ENCODE data around the gene DPP6. TPM values are rescaled to one million over a fixed set of nuclear protein-coding genes. Genes with fewer than 3 reads are reported as not detected.

DPP6 gene
- total and polyA plus RNA-seq, 11 donors, result 0.05 to 2.9 (median 0.11) TPM; not detected in 3

DNA sequence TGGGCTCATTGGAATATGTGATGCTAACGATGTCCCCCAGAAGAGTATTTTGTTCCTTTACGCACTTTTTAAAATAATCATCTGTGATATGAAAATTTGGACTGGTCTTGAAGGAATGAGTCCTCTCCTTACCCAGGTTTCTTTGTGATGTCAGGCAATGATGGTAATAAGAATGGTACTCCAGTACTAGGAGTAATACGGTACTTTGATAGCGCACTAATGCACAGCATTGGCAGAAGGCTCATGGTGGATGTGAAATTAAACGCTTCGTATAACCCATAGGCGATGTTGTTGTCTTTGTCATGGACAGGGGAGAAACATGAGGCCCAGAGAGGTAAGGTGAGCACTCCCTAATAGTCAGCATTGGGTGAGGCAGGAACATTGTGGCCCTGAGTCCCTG lies 125.4 kb downstream of the DPP6 start:
- WGBS, 4 donors, result 84 to 86% (median 85%) methylated on average over 7 of the region's 7 CpGs
- no peak overlapping the region for H3K27ac ChIP-seq
- no peaks in the 10 kb centered on the region for H3K36me3 ChIP-seq

GRCh38 chr7:154178895-154179294 lies 126.7 kb downstream of the DPP6 start:
- Histone ChIP-seq H3K4me1 (no peaks in the 10 kb centered on the region), H3K27me3 (peaks cover 0 to 17% (median 5%) of the 10 kb centered on the region in 9 donors), H3K9me3 (no peaks in the 10 kb centered on the region), H3K27ac (no peak overlapping the region), H3K36me3 (no peaks in the 10 kb centered on the region), H3K4me3 (no peak overlapping the region)
- intact Hi-C loops (cut with DNase I), result no loop called here
- DNase-seq (no peak), ATAC-seq (no peak)
- TF ChIP-seq CTCF (IDR thresholded peaks at IDR 0.05) (no peak), POLR2A (IDR thresholded peaks at IDR 0.05) (no peak)

More for the DNA sequence above, 125.4 kb downstream of the DPP6 start:
- Histone ChIP-seq H3K9me3 (no peaks in the 10 kb centered on the region), H3K27me3 (peaks cover 0 to 5% (median 0%) of the 10 kb centered on the region in 9 donors), H3K4me1 (no peaks in the 10 kb centered on the region), H3K4me3 (no peak overlapping the region)
- DNase-seq (no peak), ATAC-seq (no peak)
- no peak for TF ChIP-seq CTCF (IDR thresholded peaks at IDR 0.05)
- TF ChIP-seq POLR2A (IDR thresholded peaks at IDR 0.05), result no peak
- intact Hi-C loops (cut with DNase I), result no loop called here

DNA sequence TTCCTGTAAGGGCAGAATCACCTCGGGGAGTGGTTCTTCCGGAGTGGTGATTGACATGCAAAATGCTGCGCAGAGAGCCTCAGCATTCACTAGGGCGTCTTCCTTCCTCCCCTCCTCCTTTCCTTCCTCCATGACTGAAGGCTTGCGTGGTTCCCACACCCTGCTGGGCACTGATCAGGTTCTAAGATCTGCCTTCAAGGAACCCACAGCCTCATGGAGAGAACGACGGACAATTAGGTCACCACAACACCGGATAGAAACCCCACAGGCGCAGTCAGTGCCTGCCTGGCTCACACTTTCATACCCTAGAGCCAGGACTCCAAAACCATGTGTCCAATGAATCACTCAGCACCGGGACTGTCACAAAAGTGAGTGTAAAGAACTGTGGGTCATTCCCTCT lies 131.3 kb downstream of the DPP6 start:
- Histone ChIP-seq H3K27ac (no peak overlapping the region), H3K9me3 (no peaks in the 10 kb centered on the region), H3K4me3 (no peak overlapping the region), H3K36me3 (no peaks in the 10 kb centered on the region), H3K4me1 (no peaks in the 10 kb centered on the region), H3K27me3 (peaks cover 0 to 21% (median 5%) of the 10 kb centered on the region in 9 donors)
- intact Hi-C loops (cut with DNase I), result no loop called here
- ATAC-seq (no peak), DNase-seq (no peak)
- no peak for TF ChIP-seq POLR2A (IDR thresholded peaks at IDR 0.05)
- no peak for TF ChIP-seq CTCF (IDR thresholded peaks at IDR 0.05)
- WGBS, 4 donors, result 28 to 36% (median 33%) methylated on average over 10 of the region's 10 CpGs

- no peaks in the 10 kb centered on the region for H3K36me3 ChIP-seq
- H3K27ac ChIP-seq, result no peak overlapping the region
- TF ChIP-seq POLR2A (IDR thresholded peaks at IDR 0.05) (no peak), CTCF (IDR thresholded peaks at IDR 0.05) (no peak)
- H3K4me3 ChIP-seq, result no peak overlapping the region
- H3K9me3 ChIP-seq, result no peaks in the 10 kb centered on the region
- 46 to 60% (median 51%) methylated on average over 3 of the region's 3 CpGs for WGBS, 4 donors
- intact Hi-C loops (cut with DNase I), result no loop called here
- ATAC-seq, result no peak
- H3K27me3 ChIP-seq, result peaks cover 0 to 21% (median 5%) of the 10 kb centered on the region in 9 donors
- H3K4me1 ChIP-seq, result no peaks in the 10 kb centered on the region
- DNase-seq, result no peak
Observed at GRCh38 chr7:154183946-154184345, 131.7 kb downstream of the DPP6 start.

Data from heart left ventricle (tissue), 16 donors.